Measurements from ENCODE around the gene C1orf56. TPM values are rescaled to one million over a fixed set of nuclear protein-coding genes. Genes with fewer than 3 reads are reported as not detected.

Gene C1orf56
- polyA plus RNA-seq, 1 donor from 2014 or later = 0.87 TPM

DNA sequence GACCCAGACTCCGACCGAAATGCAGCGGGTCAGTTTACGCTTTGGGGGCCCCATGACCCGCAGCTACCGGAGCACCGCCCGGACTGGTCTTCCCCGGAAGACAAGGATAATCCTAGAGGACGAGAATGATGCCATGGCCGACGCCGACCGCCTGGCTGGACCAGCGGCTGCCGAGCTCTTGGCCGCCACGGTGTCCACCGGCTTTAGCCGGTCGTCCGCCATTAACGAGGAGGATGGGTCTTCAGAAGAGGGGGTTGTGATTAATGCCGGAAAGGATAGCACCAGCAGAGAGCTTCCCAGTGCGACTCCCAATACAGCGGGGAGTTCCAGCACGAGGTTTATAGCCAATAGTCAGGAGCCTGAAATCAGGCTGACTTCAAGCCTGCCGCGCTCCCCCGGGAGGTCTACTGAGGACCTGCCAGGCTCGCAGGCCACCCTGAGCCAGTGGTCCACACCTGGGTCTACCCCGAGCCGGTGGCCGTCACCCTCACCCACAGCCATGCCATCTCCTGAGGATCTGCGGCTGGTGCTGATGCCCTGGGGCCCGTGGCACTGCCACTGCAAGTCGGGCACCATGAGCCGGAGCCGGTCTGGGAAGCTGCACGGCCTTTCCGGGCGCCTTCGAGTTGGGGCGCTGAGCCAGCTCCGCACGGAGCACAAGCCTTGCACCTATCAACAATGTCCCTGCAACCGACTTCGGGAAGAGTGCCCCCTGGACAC, 534 bp downstream of the C1orf56 start:
- Histone ChIP-seq H3K36me3 (ENCODE audit: insufficient read depth, low read length) (no peaks in the 10 kb centered on the region), H3K27ac (ENCODE audit: low read length) (peak overlapping the region; percentile 71), H4K20me1 (ENCODE audit: insufficient read depth) (no peaks in the 10 kb centered on the region), H3K27me3 (ENCODE audit: insufficient read depth, low read depth, low read length) (no peaks in the 10 kb centered on the region), H3K9ac (ENCODE audit: low read length) (peak overlapping the region; percentile 87), H3F3A (ENCODE audit: insufficient read depth, low read length, poor library complexity, severe bottlenecking) (no peaks in the 10 kb centered on the region), H3K79me2 (replicated peaks; ENCODE audit: insufficient read depth, low read length) (no peaks in the 10 kb centered on the region), H2AFZ (ENCODE audit: low read depth, low read length) (peak overlapping the region; percentile 81), H3K4me3 (ENCODE audit: low read length) (peak overlapping the region; percentile 90), H3K9me3 (ENCODE audit: low read length) (no peaks in the 10 kb centered on the region), H3K9me2 (ENCODE audit: insufficient read depth, low read length) (no peaks in the 10 kb centered on the region), H3K4me2 (ENCODE audit: low read length) (peak overlapping the region; percentile 76)
- peak; percentile 62 for TF ChIP-seq MXI1 (conservative IDR thresholded peaks at IDR 0.05; ENCODE audit: poor library complexity, severe bottlenecking)
- no peak for TF ChIP-seq POLR2AphosphoS5 (IDR thresholded peaks at IDR 0.05)
- peak; percentile 52 for TF ChIP-seq TAF1 (IDR thresholded peaks at IDR 0.05; ENCODE audit: low read depth)
- no peak for TF ChIP-seq EP300 (conservative IDR thresholded peaks at IDR 0.05; ENCODE audit: poor library complexity, severe bottlenecking)
- peak; percentile 8 for TF ChIP-seq RAD21 (conservative IDR thresholded peaks at IDR 0.05)
- peak; percentile 66 for TF ChIP-seq CTCF (IDR thresholded peaks at IDR 0.05; ENCODE audit: poor library complexity, severe bottlenecking)
- no peak for TF ChIP-seq EZH2 (IDR thresholded peaks at IDR 0.05; ENCODE audit: borderline replicate concordance, insufficient read depth, low read length, poor library complexity, severe bottlenecking)
- TF ChIP-seq REST (IDR thresholded peaks at IDR 0.05; ENCODE audit: borderline replicate concordance) = no peak
- peak; percentile 12 for TF ChIP-seq SMC3 (conservative IDR thresholded peaks at IDR 0.05; ENCODE audit: poor library complexity)

DNA sequence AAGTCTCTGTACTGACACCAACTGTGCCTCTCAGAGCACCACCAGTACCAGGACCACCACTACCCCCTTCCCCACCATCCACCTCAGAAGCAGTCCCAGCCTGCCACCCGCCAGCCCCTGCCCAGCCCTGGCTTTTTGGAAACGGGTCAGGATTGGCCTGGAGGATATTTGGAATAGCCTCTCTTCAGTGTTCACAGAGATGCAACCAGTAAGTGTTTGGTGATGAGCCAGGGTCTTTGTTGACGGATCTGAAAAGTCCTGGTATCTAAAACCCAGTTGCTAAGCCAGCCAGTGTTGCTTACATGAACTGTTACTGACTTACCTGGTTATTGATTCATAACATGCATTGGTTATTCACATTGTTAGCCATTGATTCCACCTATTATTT, 1.1 kb downstream of the C1orf56 start:
- Histone ChIP-seq H3K36me3 (ENCODE audit: insufficient read depth, low read length) (no peaks in the 10 kb centered on the region), H3K27me3 (ENCODE audit: insufficient read depth, low read depth, low read length) (no peaks in the 10 kb centered on the region), H3K9me2 (ENCODE audit: insufficient read depth, low read length) (no peaks in the 10 kb centered on the region), H3K4me2 (ENCODE audit: low read length) (peak overlapping the region; percentile 76), H3K79me2 (replicated peaks; ENCODE audit: insufficient read depth, low read length) (no peaks in the 10 kb centered on the region), H3K9ac (ENCODE audit: low read length) (peak overlapping the region; percentile 87), H2AFZ (ENCODE audit: low read depth, low read length) (no peak overlapping the region), H3F3A (ENCODE audit: insufficient read depth, low read length, poor library complexity, severe bottlenecking) (no peaks in the 10 kb centered on the region), H3K4me3 (ENCODE audit: low read length) (peak overlapping the region; percentile 90), H4K20me1 (ENCODE audit: insufficient read depth) (no peaks in the 10 kb centered on the region), H3K27ac (ENCODE audit: low read length) (peak overlapping the region; percentile 71), H3K9me3 (ENCODE audit: low read length) (no peaks in the 10 kb centered on the region)
- TF ChIP-seq CTCF (IDR thresholded peaks at IDR 0.05; ENCODE audit: poor library complexity, severe bottlenecking) (peak; percentile 23), EZH2 (IDR thresholded peaks at IDR 0.05; ENCODE audit: borderline replicate concordance, insufficient read depth, low read length, poor library complexity, severe bottlenecking) (no peak), RAD21 (conservative IDR thresholded peaks at IDR 0.05) (no peak)
